NCI-H2171 treated with DMSO at 0.1 percent for 48 hours (cell line): ENCODE measurements around the gene TDRD7.
"Not testable (repeated sequence)": the region's sequence is repeated elsewhere in the genome, so short reads cannot be mapped to it uniquely, and the experiment has no call there.

Experiments used
- DNase-seq: peaks from one replicate; lab custom pipeline; 2025; lab: John Stamatoyannopoulos, UW

Gene TDRD7

DNA sequence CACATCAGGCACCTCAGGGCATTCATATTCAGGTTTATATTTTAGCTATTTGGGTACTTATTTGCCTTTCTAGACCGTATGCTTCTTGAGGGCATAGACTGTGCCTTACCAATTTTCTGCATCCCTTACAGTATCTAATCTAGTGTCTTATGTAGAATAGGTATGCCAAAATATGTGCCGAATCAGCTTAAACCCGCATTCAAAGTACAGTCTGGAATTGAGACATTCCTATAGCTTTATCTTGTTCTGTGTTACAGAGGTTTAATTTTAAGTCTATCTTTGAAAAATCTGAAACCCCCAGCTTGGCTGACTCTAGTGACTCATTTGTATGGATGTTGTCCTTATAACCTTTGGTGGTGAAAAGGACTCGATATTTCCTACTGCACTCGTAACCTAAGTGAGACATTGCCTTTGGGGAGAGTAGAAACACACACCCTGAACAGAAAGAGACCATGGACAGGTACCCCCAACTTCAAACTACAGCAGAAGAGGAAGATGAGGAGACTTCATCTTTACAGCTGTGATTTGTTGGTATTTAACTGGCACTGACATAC, 62.6 kb downstream of the TDRD7 start:
- DNase-seq, result no peak

DNA sequence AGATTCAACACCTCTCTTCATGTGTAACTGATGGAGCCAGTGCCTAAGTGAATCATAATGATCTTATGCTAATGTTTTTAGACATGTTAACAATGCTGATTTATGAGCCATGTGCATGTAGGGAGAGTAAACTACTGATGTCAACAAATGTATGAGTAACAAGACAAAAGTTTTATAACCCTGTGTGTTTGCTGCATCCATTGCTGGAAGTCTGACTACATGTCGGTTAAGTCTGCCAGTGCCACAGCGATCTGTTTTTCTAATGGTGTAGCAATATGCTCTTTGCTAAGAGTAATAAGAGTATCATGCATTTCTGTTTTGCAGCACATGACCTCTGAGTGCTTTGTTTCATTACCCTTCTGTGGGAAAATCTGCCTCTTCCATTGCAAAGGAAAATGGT, 63.2 kb downstream of the TDRD7 start:
- no peak for DNase-seq

DNA sequence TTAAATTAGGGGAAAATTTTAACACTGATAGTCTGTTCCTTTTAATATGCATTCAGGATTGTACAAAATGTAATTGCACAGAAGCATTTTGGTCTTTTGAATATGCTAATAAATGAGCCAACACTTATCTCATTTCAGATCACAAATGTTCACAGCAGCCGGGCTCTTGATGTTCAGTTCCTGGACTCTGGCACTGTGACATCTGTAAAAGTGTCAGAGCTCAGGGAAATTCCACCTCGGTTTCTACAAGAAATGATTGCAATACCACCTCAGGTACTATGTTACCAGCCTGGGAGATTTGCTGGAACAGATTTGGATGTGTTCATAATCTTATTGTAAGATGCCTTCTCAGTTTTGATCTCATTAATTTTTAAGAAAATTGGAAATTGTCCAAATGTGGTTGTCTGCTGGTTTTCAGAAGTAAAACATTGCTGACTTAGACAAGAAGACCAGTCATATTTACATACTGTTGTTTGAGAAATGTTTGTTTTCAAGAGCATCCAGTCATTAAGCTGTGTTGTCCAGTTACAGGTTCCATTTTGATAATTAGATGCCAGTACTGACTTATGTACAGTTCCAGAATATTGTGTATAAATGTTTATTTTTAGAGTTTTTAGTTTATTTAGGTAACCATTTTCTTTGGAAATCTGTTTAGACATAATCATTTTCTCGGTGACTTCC, 66.5 kb downstream of the TDRD7 start:
- no peak for DNase-seq

DNA sequence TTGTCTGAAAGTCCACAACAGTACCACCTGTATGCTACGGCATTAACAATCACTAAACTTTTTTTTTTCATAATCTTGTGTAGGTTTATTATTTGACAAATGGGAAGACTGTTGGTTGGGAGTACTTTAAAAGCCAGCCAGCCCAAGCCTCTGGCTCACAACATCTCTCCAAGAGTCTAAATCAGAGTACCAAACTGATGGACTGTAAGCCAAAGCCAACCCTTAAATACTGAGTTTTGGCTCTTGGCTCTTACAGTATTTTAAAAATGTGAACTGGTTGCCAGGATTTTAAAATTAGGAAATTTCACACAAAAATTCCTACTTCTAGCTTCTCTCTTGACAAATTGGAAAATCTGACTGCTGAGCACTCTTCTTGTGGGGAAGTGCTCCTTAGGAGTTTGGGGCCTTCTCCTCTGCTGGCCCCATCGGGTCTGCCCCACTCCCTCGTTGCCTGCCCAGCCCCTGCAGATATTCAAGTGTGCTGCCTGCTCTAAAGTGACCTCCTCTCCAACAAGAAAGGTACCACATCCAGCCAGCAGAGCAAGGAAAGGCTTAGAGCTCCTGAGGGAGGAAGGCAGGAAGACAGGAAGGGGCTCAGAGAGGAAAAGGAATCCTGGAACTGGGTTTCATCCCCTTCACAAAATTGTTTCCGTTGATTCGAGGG, 67.7 kb downstream of the TDRD7 start:
- no peak for DNase-seq

DNA sequence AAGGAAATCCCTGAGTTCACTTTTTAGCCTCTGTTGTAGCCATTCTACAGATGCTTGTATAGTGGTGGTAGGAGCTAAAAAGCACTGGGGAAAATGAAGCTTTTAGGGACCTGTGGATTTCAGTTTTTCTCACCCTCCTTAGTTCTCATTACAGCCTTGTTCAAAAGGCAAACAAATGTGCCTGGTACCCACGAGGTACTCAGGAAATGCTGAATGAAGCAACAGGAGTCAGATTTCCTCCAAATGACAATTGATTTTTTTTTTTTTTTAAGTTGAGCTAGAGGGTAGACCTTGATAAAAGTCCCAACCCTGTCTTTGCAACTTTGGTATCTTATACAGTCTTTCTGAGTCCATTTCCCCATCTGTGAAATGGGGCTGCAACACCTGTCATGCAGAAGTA, 68.3 kb downstream of the TDRD7 start:
- DNase-seq, result no peak

DNA sequence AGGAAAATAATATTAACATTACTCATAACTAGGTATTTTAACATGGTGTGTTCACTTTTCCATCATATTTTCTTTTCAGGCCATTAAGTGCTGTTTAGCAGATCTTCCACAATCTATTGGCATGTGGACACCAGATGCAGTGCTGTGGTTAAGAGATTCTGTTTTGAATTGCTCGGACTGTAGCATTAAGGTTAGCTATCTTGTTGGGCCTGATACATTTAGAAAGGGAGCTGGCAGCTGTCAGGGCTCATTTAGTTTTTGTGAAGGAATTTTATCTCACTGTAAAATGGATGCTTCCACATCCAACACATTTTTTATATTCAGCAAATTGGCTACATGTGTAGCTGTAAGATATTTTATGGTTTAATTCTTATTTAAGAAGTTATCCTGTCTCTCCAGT, 68.9 kb downstream of the TDRD7 start:
- no peak for DNase-seq

DNA sequence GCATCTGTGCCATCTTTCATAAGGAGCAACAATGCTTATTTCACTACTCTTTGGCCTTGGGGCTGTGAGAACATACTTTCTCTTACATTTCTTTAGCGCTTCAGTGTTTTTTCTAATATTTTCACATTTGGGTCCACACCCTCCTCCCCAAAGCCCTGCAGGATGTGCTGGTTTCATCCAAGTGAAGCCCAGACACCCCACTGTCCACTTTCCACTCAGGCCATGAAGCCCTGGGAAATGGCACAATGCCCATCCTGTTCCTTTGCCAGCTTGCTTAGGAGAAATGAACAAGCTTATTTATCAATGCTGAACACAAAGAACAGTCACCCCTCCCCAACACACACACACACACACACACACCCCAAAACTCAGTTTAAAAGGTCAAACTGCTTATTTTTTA, 72.2 kb downstream of the TDRD7 start:
- no peak for DNase-seq

- peak; percentile 9 for DNase-seq
These were observed 75.2 kb downstream of the TDRD7 start for GRCh38 chr9:97487107-97487506.

DNA sequence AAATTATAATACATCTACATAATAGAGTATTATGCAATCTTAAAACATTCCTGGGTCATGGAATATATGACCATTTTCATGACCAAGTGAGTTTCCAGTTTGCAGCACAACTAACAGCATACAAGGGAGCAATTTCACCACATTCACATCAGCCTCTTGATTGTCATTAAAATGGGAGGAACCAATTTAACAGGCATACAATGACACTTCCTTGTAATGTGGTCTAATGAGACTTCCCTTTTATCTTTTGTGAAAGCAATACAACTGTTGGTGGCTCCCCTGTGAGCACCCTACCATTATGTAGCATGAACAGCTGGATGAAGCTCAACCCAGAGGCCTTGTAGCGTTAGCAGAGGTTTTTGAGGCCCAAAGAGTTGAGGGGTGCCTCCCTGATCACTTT, 76.0 kb downstream of the TDRD7 start:
- DNase-seq, result no peak

DNA sequence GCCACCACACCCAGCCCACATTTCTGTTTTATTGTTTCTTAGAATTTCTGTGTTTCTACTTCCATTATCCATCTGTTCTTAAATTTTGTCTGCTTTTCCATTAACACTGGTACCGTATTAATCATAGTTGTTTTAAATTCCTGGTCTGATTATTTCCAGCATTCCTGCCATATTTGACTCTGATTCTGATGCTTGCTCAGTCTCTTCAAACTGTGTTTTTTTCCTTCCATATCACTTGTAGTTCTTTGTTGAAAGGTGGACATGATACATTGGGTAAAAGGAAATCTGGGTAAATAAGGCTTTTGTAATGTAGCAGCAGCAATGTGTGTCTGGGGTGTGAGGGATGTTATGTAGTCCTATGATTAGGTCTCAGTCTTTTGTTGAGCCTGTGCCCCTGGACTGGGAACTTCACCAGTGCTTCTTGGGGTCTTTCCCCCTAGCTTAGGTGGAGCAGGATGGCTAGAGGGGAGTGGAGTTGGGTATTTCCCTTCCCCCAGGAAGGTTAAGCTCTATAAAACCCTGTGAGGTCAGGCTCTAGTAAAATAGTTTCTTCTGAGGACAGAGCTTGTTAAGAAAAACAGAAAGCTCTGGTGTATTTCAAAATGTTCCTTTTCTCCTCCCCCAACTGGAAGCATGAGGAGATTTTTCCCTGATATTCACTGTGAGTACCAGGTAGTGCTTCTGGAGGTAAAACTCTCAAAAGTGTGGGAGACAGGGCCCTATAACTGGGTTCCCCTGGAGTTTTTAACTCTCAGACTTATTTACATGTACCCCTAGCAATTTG, 79.5 kb downstream of the TDRD7 start:
- no peak for DNase-seq

GRCh38 chr9:97497558-97498375, 85.9 kb downstream of the TDRD7 start:
- not testable (repeated sequence) for DNase-seq

DNA sequence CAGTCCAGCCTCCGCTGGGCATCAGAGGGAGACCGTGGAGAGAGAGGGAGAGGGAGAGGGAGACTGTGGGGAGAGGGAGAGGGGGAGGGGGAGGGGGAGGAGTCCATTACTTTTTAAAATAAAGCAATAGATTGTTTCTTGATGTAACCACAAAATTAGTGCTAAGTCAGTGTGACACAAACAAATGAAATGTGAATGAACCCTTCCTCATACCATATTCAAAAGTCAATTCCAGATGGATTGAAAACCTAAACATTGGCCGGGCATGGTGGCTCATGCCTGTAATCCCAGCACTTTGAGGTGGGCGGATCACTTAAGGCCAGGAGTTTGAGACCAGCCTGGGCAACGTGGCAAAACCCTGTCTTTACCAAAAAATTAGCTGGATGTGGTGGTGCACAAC, 87.0 kb downstream of the TDRD7 start:
- not testable (repeated sequence) for DNase-seq

GRCh38 chr9:97500263-97500662, 88.4 kb downstream of the TDRD7 start:
- DNase-seq, result no peak

DNA sequence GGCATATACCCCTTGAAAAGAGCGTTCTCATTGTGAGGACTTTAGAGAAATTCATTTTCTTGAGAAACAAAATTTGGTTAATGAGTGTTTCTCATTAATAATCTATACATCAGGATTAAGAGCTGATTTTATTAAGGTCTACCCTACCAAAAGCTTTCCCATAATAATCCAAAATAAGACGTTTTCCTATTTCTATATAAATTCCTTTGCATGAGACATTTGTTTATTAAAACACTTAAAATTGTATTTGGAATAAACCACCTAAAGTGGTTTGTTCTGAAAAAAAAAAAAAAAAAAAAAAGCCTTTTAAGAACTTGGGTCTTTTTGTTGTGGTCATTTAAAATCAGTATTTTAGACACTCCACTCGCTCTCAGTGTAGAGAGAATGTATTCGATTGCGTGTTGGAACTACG, 88.9 kb downstream of the TDRD7 start:
- no peak for DNase-seq

GRCh38 chr9:97501177-97501971, 89.5 kb downstream of the TDRD7 start, which contains the start of gene TMOD1:
Gene TMOD1, plus strand, starts transcription at chr9:97501666. Its CDS starts 22,523 bp downstream, at chr9:97524189.
- DNase-seq, result peak; percentile 77

GRCh38 chr9:97501972-97502221, 90.0 kb downstream of the TDRD7 start:
- no peak for DNase-seq

DNA sequence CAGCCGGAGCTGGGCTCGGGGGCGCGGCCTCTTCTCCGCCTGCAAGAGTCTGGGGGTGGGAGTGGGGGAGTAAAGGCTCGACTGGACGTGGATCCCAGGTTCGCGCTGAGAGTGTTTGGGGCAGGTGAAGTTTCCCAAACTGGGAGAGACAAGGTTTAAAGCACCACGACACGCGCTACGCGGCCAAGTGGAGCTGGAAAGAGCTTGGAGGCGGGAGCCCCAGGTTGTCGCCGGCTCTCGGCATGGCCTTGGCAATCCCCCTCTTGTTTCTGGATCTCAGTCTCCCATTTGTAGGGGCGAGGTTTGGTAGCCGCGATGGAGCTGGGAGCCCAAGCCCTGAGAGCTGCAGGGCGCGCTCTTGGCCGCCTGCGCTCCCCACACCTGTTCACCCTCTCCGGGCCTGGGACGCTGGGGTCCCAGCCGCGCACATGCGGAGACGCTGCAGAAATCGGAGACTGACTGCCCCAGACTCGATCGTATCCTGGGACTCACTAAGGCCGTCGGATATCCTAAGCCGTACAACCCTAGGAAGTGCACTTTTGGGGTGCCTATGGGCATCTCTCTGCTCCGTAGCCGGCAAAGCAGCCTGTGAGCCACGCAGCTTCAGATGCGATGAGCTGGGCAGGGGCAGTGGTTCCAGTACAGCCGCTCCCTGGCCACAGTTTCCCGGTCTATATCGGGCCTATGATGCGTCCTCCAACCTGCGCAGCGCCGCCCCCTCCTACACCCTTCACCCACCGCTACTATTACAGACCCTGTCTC, 90.5 kb downstream of the TDRD7 start:
- no peak for DNase-seq

DNA sequence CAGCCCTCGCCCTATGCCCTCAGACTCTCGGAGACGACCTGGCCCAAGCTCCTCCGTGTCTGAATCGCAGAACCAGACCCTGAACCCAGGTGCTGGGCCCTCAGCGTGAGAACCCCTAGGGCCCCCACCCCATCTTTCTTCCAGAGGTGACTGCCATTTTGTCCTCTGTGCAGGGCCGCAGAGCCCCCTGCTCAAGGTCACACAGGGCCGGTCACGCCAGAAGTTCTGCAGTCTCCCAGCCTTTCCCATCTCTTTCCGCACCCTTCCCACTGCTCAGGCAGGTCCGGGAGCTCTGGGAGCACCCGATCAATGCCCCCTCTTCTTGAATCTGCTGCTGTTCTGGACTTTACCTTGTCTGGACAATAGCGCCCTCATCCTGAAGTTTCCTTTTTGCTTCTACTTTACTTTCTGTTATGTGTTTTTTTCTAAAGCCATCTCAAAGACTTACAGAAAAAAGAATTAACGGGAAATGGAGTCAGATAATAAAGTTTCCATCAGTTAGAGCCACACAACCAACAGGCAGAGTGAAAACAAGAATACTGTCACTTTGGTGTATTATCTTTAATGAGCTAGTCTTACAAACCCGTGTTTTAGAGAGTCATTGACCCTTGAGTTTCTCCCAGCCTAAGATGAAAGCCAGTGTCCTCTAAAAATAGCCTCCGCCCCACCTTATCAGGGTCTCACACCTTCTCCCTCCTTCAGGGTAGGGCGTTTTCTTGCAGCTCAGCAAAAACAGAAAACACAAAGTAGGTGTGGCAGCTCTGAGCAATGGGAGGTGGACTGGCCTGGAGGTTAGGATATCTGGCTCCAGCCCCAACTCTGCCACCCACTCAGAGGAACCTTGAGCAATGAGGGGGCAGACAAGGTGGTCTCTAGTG, 91.3 kb downstream of the TDRD7 start:
- DNase-seq, result no peak

DNA sequence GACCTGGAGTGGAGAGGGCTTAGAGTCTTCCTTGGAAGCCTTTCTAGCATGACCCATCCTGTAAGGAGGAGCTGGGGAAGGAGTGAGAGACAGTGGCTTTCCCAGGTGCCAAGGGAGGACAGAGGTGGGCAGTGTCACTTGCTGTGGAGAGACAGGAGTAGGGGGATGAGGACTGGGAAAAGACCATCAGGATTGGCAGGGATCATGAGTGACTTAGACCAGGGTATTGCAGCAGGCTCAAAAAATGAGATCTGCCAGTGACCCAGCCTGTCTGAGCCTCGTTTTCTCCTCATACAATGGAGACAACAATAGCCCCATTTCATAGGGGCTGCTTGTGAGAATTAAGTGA, 91.9 kb downstream of the TDRD7 start:
- DNase-seq, result no peak
